KMS-11 (cell line): ENCODE measurements around the gene CHST11.

Source experiments
- H2AFZ ChIP-seq: fragments of 200-600 bp; sonication (generic); 2 replicates; pipeline ENCODE4 v1.6.1; 2016; ENCODE audit warnings: antibody characterized with exemption, mixed run types, low read depth
- H3K27ac ChIP-seq: fragments of 200-600 bp; sonication (generic); 2 replicates; pipeline ENCODE4 v1.6.1; 2016; ENCODE audit warnings: mild to moderate bottlenecking, mixed run types
- H3K27me3 ChIP-seq: fragments of 200-600 bp; sonication (generic); 2 replicates; pipeline ENCODE4 v1.6.1; 2017; ENCODE audit warnings: mild to moderate bottlenecking, low read depth, mixed run types, moderate library complexity; ENCODE audit not compliant: insufficient read depth
- H3K36me3 ChIP-seq: fragments of 200-600 bp; sonication (generic); 2 replicates; pipeline ENCODE4 v1.6.1; 2017; ENCODE audit warnings: mild to moderate bottlenecking, mixed run types; ENCODE audit not compliant: insufficient read depth
- H3K4me1 ChIP-seq: fragments of 200-600 bp; sonication (generic); 2 replicates; pipeline ENCODE4 v1.6.1; 2016; ENCODE audit warnings: mild to moderate bottlenecking, low read depth, mixed run types; ENCODE audit not compliant: poor library complexity, severe bottlenecking
- H3K4me2 ChIP-seq: fragments of 200-600 bp; sonication (generic); 2 replicates; pipeline ENCODE4 v1.7.0; 2016; ENCODE audit warnings: mild to moderate bottlenecking, mixed run types
- H3K4me3 ChIP-seq: fragments of 200-600 bp; sonication (generic); IDR thresholded peaks from 2 replicates; pipeline ENCODE4 v1.6.1; 2017; ENCODE audit warnings: low read depth, low read length, mixed read lengths; ENCODE audit not compliant: insufficient read depth
- H3K79me2 ChIP-seq: fragments of 200-600 bp; sonication (generic); 2 replicates; pipeline ENCODE4 v1.6.1; 2016; ENCODE audit warnings: low read depth, mixed run types; ENCODE audit not compliant: insufficient read depth
- H3K9ac ChIP-seq: fragments of 200-600 bp; sonication (generic); 2 replicates; pipeline ENCODE4 v1.6.1; 2016; ENCODE audit warnings: mild to moderate bottlenecking, mixed run types
- H4K20me1 ChIP-seq: fragments of 200-600 bp; sonication (generic); 2 replicates; pipeline ENCODE4 v1.6.1; 2016; ENCODE audit warnings: mild to moderate bottlenecking, mixed run types; ENCODE audit not compliant: insufficient read depth
- CTCF ChIP-seq: fragments of 200-600 bp; sonication (generic); conservative IDR thresholded peaks from 2 replicates; pipeline ENCODE4 v1.6.1; 2017; ENCODE audit warnings: low read depth, mild to moderate bottlenecking, antibody characterized with exemption, low read length, moderate library complexity, mixed read lengths

Gene CHST11

GRCh38 chr12:104627990-104628830 lies 171.5 kb downstream of the CHST11 start:
- Histone ChIP-seq H3K4me2 (no peak overlapping the region), H2AFZ (no peak overlapping the region), H3K4me1 (no peaks in the 10 kb centered on the region), H3K36me3 (no peaks in the 10 kb centered on the region), H4K20me1 (no peaks in the 10 kb centered on the region), H3K4me3 (no peak overlapping the region), H3K27me3 (no peaks in the 10 kb centered on the region), H3K79me2 (no peaks in the 10 kb centered on the region), H3K27ac (no peak overlapping the region), H3K9ac (no peak overlapping the region)
- TF ChIP-seq CTCF, result no peak

DNA sequence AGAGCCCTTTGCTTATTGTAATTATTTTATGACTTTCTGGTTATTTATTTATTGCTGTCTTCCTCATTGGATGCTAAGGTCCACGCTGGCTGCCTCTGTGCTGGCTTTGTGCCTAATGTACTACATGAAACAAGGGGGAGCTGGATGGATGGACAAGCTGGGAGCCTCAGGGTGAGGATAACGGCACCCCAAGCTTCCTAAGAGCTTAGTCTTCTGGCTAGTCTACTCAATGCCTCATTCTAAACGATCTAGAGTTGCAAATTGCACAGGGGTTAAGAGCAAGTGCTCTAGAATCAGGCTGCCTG lies 172.0 kb downstream of the CHST11 start:
- no peaks in the 10 kb centered on the region for H3K4me1 ChIP-seq
- H2AFZ ChIP-seq, result no peak overlapping the region
- H3K4me2 ChIP-seq, result no peak overlapping the region
- TF ChIP-seq CTCF, result no peak
- H3K27me3 ChIP-seq, result no peaks in the 10 kb centered on the region
- no peak overlapping the region for H3K27ac ChIP-seq
- no peaks in the 10 kb centered on the region for H4K20me1 ChIP-seq
- H3K79me2 ChIP-seq, result no peaks in the 10 kb centered on the region
- H3K4me3 ChIP-seq, result no peak overlapping the region
- no peaks in the 10 kb centered on the region for H3K36me3 ChIP-seq
- H3K9ac ChIP-seq, result no peak overlapping the region

DNA sequence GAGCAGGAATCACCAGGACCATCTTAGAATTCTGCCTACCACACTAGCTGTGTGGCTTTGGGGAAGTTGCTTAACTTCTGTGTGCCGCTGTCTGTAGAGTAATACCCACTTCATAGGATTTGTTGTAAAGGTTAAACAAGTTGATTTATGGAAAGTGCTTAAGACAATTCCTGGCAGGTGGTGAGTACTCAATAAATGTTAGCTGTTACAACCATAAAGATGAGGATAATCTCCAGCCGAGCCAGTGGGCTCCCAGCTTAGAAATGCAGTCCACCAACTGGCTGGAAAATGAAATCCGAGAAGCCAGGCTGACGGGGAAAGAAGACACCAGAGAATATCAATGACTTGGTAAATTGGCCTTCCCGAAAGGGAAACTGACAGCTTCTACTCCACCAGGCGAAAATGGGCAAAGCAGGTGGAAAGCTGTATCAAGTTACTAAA lies 173.5 kb downstream of the CHST11 start:
- H3K27ac ChIP-seq, result no peak overlapping the region
- H3K4me2 ChIP-seq, result no peak overlapping the region
- no peak overlapping the region for H3K9ac ChIP-seq
- no peak overlapping the region for H3K4me3 ChIP-seq
- no peaks in the 10 kb centered on the region for H4K20me1 ChIP-seq
- H3K4me1 ChIP-seq, result no peaks in the 10 kb centered on the region
- H3K79me2 ChIP-seq, result no peaks in the 10 kb centered on the region
- no peak for TF ChIP-seq CTCF
- H2AFZ ChIP-seq, result no peak overlapping the region
- H3K27me3 ChIP-seq, result no peaks in the 10 kb centered on the region
- H3K36me3 ChIP-seq, result no peaks in the 10 kb centered on the region

- H3K79me2 ChIP-seq, result no peaks in the 10 kb centered on the region
- H3K27me3 ChIP-seq, result no peaks in the 10 kb centered on the region
Measured at GRCh38 chr12:104631867-104632266, 175.1 kb downstream of the CHST11 start.

More at GRCh38 chr12:104631867-104632266, 175.1 kb downstream of the CHST11 start:
- no peak overlapping the region for H2AFZ ChIP-seq
- H3K9ac ChIP-seq, result no peak overlapping the region
- H3K4me2 ChIP-seq, result no peak overlapping the region
- H3K4me1 ChIP-seq, result no peaks in the 10 kb centered on the region
- no peaks in the 10 kb centered on the region for H4K20me1 ChIP-seq
- H3K4me3 ChIP-seq, result no peak overlapping the region
- no peaks in the 10 kb centered on the region for H3K36me3 ChIP-seq
- no peak for TF ChIP-seq CTCF
- no peak overlapping the region for H3K27ac ChIP-seq
